ENCODE data around the gene ATP2A1. TPM values are rescaled to one million over a fixed set of nuclear protein-coding genes. Genes with fewer than 3 reads are reported as not detected.

The ATP2A1 gene
- total and polyA plus RNA-seq, 8 donors = 0.12 to 21.7 (median 1.1) TPM; not detected in 2

- intact Hi-C loops (cut with DNase I; ENCODE audit: low total_unique reads) = no loop called here
- DNase-seq = no peak
- Histone ChIP-seq H3K27ac (no peak overlapping the region), H3K27me3 (no peaks in the 10 kb centered on the region), H3K4me3 (no peak overlapping the region), H3K36me3 (no peaks in the 10 kb centered on the region), H3K4me1 (no peaks in the 10 kb centered on the region), H3K9me3 (no peaks in the 10 kb centered on the region)
- TF ChIP-seq CTCF (IDR thresholded peaks at IDR 0.05) = no peak
- 69 to 76% (median 75%) methylated on average over 14 of the region's 14 CpGs for WGBS, 5 donors
These were observed 13.9 kb downstream of the ATP2A1 start for GRCh38 chr16:28891964-28892890.

GRCh38 chr16:28893291-28893690 lies 15.0 kb downstream of the ATP2A1 start:
- no peaks in the 10 kb centered on the region for H3K4me1 ChIP-seq
- intact Hi-C loops (cut with DNase I; ENCODE audit: low total_unique reads) = no loop called here

GRCh38 chr16:28895609-28896008 lies 17.3 kb downstream of the ATP2A1 start:
- Histone ChIP-seq H3K36me3 (peaks cover 0 to 6% (median 2%) of the 10 kb centered on the region in 4 donors), H3K27me3 (no peaks in the 10 kb centered on the region), H3K9me3 (no peaks in the 10 kb centered on the region), H3K27ac (no peak overlapping the region), H3K4me3 (no peak overlapping the region), H3K4me1 (no peaks in the 10 kb centered on the region)
- 88 to 93% (median 90%) methylated on average over 4 of the region's 4 CpGs for WGBS, 5 donors
- no peak for TF ChIP-seq EP300 (IDR thresholded peaks at IDR 0.05)
- TF ChIP-seq POLR2A (IDR thresholded peaks at IDR 0.05) = no peak
- TF ChIP-seq POLR2AphosphoS5 (IDR thresholded peaks at IDR 0.05) = no peak
- no peak for TF ChIP-seq CTCF (IDR thresholded peaks at IDR 0.05)
- DNase-seq = no peak
- intact Hi-C loops (cut with DNase I; ENCODE audit: low total_unique reads) = no loop called here

More at GRCh38 chr16:28893291-28893690, 15.0 kb downstream of the ATP2A1 start:
- 88 to 94% (median 93%) methylated on average over 4 of the region's 4 CpGs for WGBS, 5 donors
- H3K27me3 ChIP-seq = no peaks in the 10 kb centered on the region
- H3K9me3 ChIP-seq = no peaks in the 10 kb centered on the region
- DNase-seq = no peak
- H3K36me3 ChIP-seq = peaks cover 0 to 4% (median under 1%) of the 10 kb centered on the region in 4 donors
- no peak overlapping the region for H3K4me3 ChIP-seq
- no peak for TF ChIP-seq EP300 (IDR thresholded peaks at IDR 0.05)
- no peak for TF ChIP-seq POLR2A (IDR thresholded peaks at IDR 0.05)
- TF ChIP-seq CTCF (IDR thresholded peaks at IDR 0.05) = no peak
- no peak for TF ChIP-seq POLR2AphosphoS5 (IDR thresholded peaks at IDR 0.05)
- H3K27ac ChIP-seq = no peak overlapping the region

GRCh38 chr16:28897826-28898225 lies 19.5 kb downstream of the ATP2A1 start:
- Histone ChIP-seq H3K4me3 (no peak overlapping the region), H3K27ac (no peak overlapping the region), H3K9me3 (no peaks in the 10 kb centered on the region), H3K4me1 (no peaks in the 10 kb centered on the region), H3K36me3 (peaks cover 0 to 6% (median 2%) of the 10 kb centered on the region in 4 donors), H3K27me3 (no peaks in the 10 kb centered on the region)
- no peak for DNase-seq
- intact Hi-C loops (cut with DNase I; ENCODE audit: low total_unique reads) = no loop called here
- no peak for TF ChIP-seq POLR2A (IDR thresholded peaks at IDR 0.05)
- TF ChIP-seq POLR2AphosphoS5 (IDR thresholded peaks at IDR 0.05) = no peak
- WGBS, 5 donors = 83 to 98% (median 91%) methylated on average over 4 of the region's 4 CpGs

GRCh38 chr16:28898266-28898665 lies 20.0 kb downstream of the ATP2A1 start:
- WGBS, 5 donors = 84 to 91% (median 90%) methylated on average over 10 to 15 of the region's 15 CpGs
- Histone ChIP-seq H3K4me1 (no peaks in the 10 kb centered on the region), H3K27ac (no peak overlapping the region), H3K27me3 (no peaks in the 10 kb centered on the region), H3K36me3 (peaks cover 0 to 6% (median 2%) of the 10 kb centered on the region in 4 donors), H3K9me3 (no peaks in the 10 kb centered on the region), H3K4me3 (no peak overlapping the region)
- no peak for DNase-seq
- TF ChIP-seq EP300 (IDR thresholded peaks at IDR 0.05) = no peak
- no peak for TF ChIP-seq POLR2AphosphoS5 (IDR thresholded peaks at IDR 0.05)
- no peak for TF ChIP-seq POLR2A (IDR thresholded peaks at IDR 0.05)
- no peak for TF ChIP-seq CTCF (IDR thresholded peaks at IDR 0.05)
- intact Hi-C loops (cut with DNase I; ENCODE audit: low total_unique reads) = no loop called here
